Endothelial cell (in vitro differentiated cells): ENCODE measurements around the gene TTC23L. TPM values are rescaled to one million over a fixed set of nuclear protein-coding genes. Genes with fewer than 3 reads are reported as not detected.

Source experiments
- DNase-seq: peaks from one replicate; pipeline ENCODE4 v3.0.0; 2021; ENCODE audit warnings: low spot score
- H3K27ac Mint-ChIP-seq: one replicate; pipeline ENCODE4 v1.8.0; 2021; ENCODE audit warnings: mixed read lengths, inconsistent platforms; ENCODE audit not compliant: unreplicated experiment
- H3K27me3 Mint-ChIP-seq: one replicate; pipeline ENCODE4 v1.8.0; 2021; ENCODE audit warnings: mild to moderate bottlenecking, moderate library complexity, mixed read lengths, inconsistent platforms; ENCODE audit not compliant: unreplicated experiment
- H3K36me3 Mint-ChIP-seq: one replicate; pipeline ENCODE4 v1.8.0; 2021; ENCODE audit warnings: mild to moderate bottlenecking, low read depth, mixed read lengths, inconsistent platforms; ENCODE audit not compliant: unreplicated experiment
- H3K4me1 Mint-ChIP-seq: one replicate; pipeline ENCODE4 v1.8.0; 2021; ENCODE audit warnings: mild to moderate bottlenecking, mixed read lengths, inconsistent platforms; ENCODE audit not compliant: unreplicated experiment
- H3K4me3 Mint-ChIP-seq: one replicate; pipeline ENCODE4 v1.8.0; 2021; ENCODE audit warnings: mild to moderate bottlenecking, mixed read lengths, inconsistent platforms; ENCODE audit not compliant: unreplicated experiment
- H3K9me3 Mint-ChIP-seq: one replicate; pipeline ENCODE4 v1.8.0; 2021; ENCODE audit warnings: mixed read lengths, inconsistent platforms; ENCODE audit not compliant: unreplicated experiment
- total RNA-seq: library from RNA; stranded (reverse); fragmentation: NEBNext Ultra II Directional; extraction: Animal tissue kit (Norgen Biotek cat#: 25700); gene quantifications from one replicate; pipeline ENCODE4 v1.2.1, GENCODE V29; 2021; ENCODE audit not compliant: unreplicated experiment
- TF ChIP-seq, protein P1 (sequence below): fragments of 200-600 bp; sonication (generic); IDR thresholded peaks from one replicate; pipeline ENCODE4 v1.5.0; 2021; ENCODE audit warnings: antibody characterized with exemption; ENCODE audit not compliant: unreplicated experiment

TTC23L gene
- total RNA-seq, 1 donor from 2014 or later, result 0.26 TPM

DNA sequence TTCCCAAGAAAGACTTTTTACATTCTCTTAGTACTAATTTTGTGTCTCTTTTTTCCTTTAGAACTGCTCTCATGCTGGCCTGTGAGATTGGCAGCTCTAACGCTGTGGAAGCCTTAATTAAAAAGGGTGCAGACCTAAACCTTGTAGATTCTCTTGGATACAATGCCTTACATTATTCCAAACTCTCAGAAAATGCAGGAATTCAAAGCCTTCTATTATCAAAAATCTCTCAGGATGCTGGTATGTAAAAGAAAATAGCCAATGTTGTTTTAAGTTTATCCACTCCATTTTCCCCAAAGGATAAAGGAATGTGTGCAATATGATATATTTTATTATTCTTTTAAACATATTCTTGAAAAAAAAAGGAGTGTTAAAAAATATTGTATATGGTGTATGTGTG, 27.3 kb upstream of the TTC23L start:
- H3K4me1 Mint-ChIP-seq, result no peaks in the 10 kb centered on the region
- no peak overlapping the region for H3K27ac Mint-ChIP-seq
- H3K4me3 Mint-ChIP-seq, result no peak overlapping the region
- TF ChIP-seq, protein P1, sequence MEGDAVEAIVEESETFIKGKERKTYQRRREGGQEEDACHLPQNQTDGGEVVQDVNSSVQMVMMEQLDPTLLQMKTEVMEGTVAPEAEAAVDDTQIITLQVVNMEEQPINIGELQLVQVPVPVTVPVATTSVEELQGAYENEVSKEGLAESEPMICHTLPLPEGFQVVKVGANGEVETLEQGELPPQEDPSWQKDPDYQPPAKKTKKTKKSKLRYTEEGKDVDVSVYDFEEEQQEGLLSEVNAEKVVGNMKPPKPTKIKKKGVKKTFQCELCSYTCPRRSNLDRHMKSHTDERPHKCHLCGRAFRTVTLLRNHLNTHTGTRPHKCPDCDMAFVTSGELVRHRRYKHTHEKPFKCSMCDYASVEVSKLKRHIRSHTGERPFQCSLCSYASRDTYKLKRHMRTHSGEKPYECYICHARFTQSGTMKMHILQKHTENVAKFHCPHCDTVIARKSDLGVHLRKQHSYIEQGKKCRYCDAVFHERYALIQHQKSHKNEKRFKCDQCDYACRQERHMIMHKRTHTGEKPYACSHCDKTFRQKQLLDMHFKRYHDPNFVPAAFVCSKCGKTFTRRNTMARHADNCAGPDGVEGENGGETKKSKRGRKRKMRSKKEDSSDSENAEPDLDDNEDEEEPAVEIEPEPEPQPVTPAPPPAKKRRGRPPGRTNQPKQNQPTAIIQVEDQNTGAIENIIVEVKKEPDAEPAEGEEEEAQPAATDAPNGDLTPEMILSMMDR, result no peak
- H3K27me3 Mint-ChIP-seq, result no peaks in the 10 kb centered on the region
- H3K9me3 Mint-ChIP-seq, result no peaks in the 10 kb centered on the region
- no peak for DNase-seq
- H3K36me3 Mint-ChIP-seq, result peaks cover 10% of the 10 kb centered on the region

DNA sequence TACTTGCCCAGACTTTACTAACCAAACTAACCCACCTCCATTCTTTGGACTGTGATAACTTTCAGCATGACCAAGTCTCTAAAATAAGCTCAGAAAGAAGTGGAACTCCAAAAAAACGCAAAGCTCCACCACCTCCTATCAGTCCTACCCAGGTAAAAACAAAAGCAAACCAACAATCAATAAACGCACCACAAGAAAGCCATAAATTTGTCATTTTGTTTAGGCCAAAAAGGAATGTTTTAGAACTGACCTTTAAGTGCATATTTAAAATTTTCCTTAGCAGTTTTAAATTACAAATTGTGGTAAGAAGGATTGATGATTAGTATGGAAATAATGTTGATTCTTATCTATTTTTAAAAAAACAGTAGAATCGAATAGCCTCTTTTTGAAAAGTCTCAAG, 25.5 kb upstream of the TTC23L start:
- Mint-ChIP-seq H3K9me3 (no peaks in the 10 kb centered on the region), H3K27ac (no peak overlapping the region)

DNA sequence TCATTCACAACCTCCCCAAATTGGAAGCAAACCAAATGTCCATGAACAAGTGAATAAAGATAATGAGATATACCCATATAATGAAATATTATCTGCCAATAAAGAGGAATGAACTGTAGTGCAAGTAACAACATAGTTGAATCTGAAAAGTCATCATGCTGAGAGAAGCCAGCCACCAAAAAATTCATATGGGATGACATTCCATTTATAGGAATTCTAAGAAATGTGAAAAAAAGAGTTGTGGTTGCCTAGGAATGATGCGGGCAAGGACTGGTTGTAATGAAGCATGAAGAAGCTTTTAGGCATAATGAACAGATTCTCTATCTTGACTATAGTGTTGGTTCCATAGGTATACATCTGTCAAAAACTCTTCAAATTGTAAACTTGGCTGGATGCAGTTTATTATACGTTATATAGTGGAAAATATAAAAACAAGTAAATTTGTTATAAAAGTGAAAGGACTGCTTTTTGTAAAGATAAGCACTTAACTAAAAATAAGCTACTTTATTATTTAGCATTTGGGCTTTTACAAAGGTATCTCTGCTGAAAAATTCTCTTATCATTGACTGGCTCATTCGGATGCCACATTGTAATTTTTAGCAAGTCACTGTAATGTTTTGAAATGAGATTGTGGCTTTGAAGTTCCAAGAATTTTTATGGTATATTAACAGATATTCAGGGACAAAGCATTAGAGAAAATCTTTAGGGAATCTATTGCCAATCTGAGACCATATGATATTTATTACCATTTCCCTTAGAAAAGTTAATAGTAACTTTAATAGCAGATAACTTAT, 21.2 kb upstream of the TTC23L start:
- Mint-ChIP-seq H3K27me3 (no peaks in the 10 kb centered on the region), H3K4me3 (no peak overlapping the region), H3K27ac (no peak overlapping the region), H3K4me1 (no peaks in the 10 kb centered on the region), H3K9me3 (no peaks in the 10 kb centered on the region), H3K36me3 (peaks cover 11% of the 10 kb centered on the region)
- no peak for DNase-seq
- TF ChIP-seq, protein P1, result no peak

More for the DNA sequence above, 25.5 kb upstream of the TTC23L start:
- H3K36me3 Mint-ChIP-seq, result peaks cover 10% of the 10 kb centered on the region
- no peaks in the 10 kb centered on the region for H3K27me3 Mint-ChIP-seq
- no peak for DNase-seq
- TF ChIP-seq, protein P1, result no peak
- no peak overlapping the region for H3K4me3 Mint-ChIP-seq
- no peaks in the 10 kb centered on the region for H3K4me1 Mint-ChIP-seq

DNA sequence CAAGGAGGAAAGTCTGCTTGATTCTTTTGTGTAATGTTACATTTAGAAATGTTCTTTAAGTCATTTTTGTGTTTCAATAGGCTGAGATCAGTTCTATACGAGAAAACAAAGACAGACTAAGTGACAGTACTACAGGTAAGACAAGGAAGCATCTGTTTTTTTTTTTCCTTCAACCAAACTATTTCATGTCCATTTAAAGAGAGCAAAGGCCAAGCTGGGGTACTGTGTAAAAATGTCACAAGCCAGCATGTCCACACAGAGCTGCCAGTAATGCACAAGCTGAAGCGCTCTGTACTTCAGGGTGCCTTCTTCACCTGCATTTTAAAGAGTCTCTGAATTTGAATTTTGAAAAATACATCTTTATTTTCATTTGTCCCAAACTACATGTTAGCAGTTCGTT, 20.2 kb upstream of the TTC23L start:
- no peak overlapping the region for H3K4me3 Mint-ChIP-seq
- no peak overlapping the region for H3K27ac Mint-ChIP-seq
- H3K27me3 Mint-ChIP-seq, result no peaks in the 10 kb centered on the region
- H3K9me3 Mint-ChIP-seq, result no peaks in the 10 kb centered on the region
- TF ChIP-seq, protein P1, result no peak
- no peak for DNase-seq
- H3K4me1 Mint-ChIP-seq, result peaks cover 8% of the 10 kb centered on the region
- H3K36me3 Mint-ChIP-seq, result peaks cover 20% of the 10 kb centered on the region

DNA sequence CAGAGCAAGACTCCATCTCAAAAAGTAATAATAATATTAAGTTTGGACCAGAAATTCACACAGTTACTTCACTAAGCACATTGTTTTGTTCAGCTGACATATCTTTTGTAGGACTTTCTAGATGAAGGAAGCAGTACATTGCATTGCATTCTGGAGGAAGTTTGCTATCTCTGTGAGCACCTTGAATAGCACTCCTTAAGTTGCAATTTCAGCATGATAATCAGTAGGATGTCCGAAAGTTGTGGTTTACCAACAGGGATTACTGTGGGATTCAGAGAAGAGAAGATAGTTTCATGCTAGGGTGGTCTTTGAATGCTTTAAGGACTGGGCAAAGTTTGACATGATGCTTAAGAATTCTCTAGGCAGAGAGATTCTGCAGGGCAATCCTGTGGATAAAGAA, 18.4 kb upstream of the TTC23L start:
- Mint-ChIP-seq H3K4me1 (peaks cover 8% of the 10 kb centered on the region), H3K4me3 (no peak overlapping the region), H3K27ac (no peak overlapping the region), H3K36me3 (peaks cover 27% of the 10 kb centered on the region), H3K27me3 (peaks cover 1% of the 10 kb centered on the region), H3K9me3 (no peaks in the 10 kb centered on the region)
- DNase-seq, result no peak
- TF ChIP-seq, protein P1, result no peak
